H9 (cell line): ENCODE data around the gene SCAF1. TPM values are rescaled to one million over a fixed set of nuclear protein-coding genes. Genes with fewer than 3 reads are reported as not detected.
A peak's percentile ranks its signal among the peaks of the same experiment; 100 is the strongest.

Experiments
- DNase-seq: peaks from one replicate; pipeline ENCODE4 v3.0.0-alpha.2; 2017
- H2AFZ ChIP-seq: one replicate; pipeline ENCODE4 v1.6.1; 2013; ENCODE audit warnings: mild to moderate bottlenecking, low read length, control low read depth, moderate library complexity
- H2AK5ac ChIP-seq: 2 replicates; pipeline ENCODE4 v1.6.1; 2013; ENCODE audit warnings: low read length, control low read depth, mixed read lengths; ENCODE audit not compliant: insufficient read length
- H2BK120ac ChIP-seq: one replicate; pipeline ENCODE4 v1.6.1; 2013; ENCODE audit warnings: low read depth, mild to moderate bottlenecking, low read length, control low read depth, inconsistent platforms; ENCODE audit not compliant: poor library complexity, severe bottlenecking
- H2BK12ac ChIP-seq: 2 replicates; pipeline ENCODE4 v1.6.1; 2013; ENCODE audit warnings: low read length, control low read depth, mixed read lengths, low read depth; ENCODE audit not compliant: insufficient read length
- H2BK15ac ChIP-seq: 2 replicates; pipeline ENCODE4 v1.6.1; 2013; ENCODE audit warnings: low read depth, low read length, control low read depth
- H2BK20ac ChIP-seq: one replicate; pipeline ENCODE4 v1.6.1; 2013; ENCODE audit warnings: low read depth, mild to moderate bottlenecking, low read length, control low read depth, inconsistent platforms; ENCODE audit not compliant: poor library complexity, severe bottlenecking
- H2BK5ac ChIP-seq: 2 replicates; pipeline ENCODE4 v1.6.1; 2013; ENCODE audit warnings: low read length, control low read depth, mixed read lengths; ENCODE audit not compliant: insufficient read length
- H3K14ac ChIP-seq: 2 replicates; pipeline ENCODE4 v1.6.1; 2013; ENCODE audit warnings: low read length, control low read depth; ENCODE audit not compliant: insufficient read depth
- H3K18ac ChIP-seq: 2 replicates; pipeline ENCODE4 v1.6.1; 2013; ENCODE audit warnings: low read depth, mild to moderate bottlenecking, mixed read lengths, low read length, control low read depth; ENCODE audit not compliant: insufficient read length
- H3K23ac ChIP-seq: 2 replicates; pipeline ENCODE4 v1.6.1; 2013; ENCODE audit warnings: low read length, control low read depth, mixed read lengths, low read depth; ENCODE audit not compliant: insufficient read length
- H3K23me2 ChIP-seq: 2 replicates; pipeline ENCODE4 v1.6.1; 2013; ENCODE audit warnings: low read depth, mild to moderate bottlenecking, mixed read lengths, low read length, control low read depth; ENCODE audit not compliant: insufficient read length, poor library complexity, severe bottlenecking
- H3K27ac ChIP-seq: 2 replicates; pipeline ENCODE4 v1.5.1; 2013; ENCODE audit warnings: low read length, control low read depth, mixed read lengths, low read depth; ENCODE audit not compliant: insufficient read length
- H3K27me3 ChIP-seq: 2 replicates; pipeline ENCODE4 v1.6.1; 2013; ENCODE audit warnings: low read length, control low read depth, inconsistent platforms; ENCODE audit not compliant: insufficient read depth
- H3K4ac ChIP-seq: 2 replicates; pipeline ENCODE4 v1.6.1; 2013; ENCODE audit warnings: low read depth, mild to moderate bottlenecking, control low read depth, inconsistent platforms, low read length, moderate library complexity
- H3K4me1 ChIP-seq: 2 replicates; pipeline ENCODE4 v1.6.1; 2013; ENCODE audit warnings: low read length, control low read depth, inconsistent platforms; ENCODE audit not compliant: insufficient read depth
- H3K4me2 ChIP-seq: 2 replicates; pipeline ENCODE4 v1.6.1; 2013; ENCODE audit warnings: low read length, control low read depth, mixed read lengths; ENCODE audit not compliant: insufficient read length, insufficient read depth
- H3K56ac ChIP-seq: 2 replicates; pipeline ENCODE4 v1.6.1; 2013; ENCODE audit warnings: low read depth, mild to moderate bottlenecking, mixed read lengths, low read length, control low read depth; ENCODE audit not compliant: insufficient read length
- H3K79me1 ChIP-seq: 2 replicates; pipeline ENCODE4 v1.6.1; 2013; ENCODE audit warnings: low read depth, mild to moderate bottlenecking, moderate library complexity, low read length, control low read depth, inconsistent platforms; ENCODE audit not compliant: insufficient read depth, poor library complexity, severe bottlenecking
- H3K79me2 ChIP-seq: 2 replicates; pipeline ENCODE4 v1.6.1; 2013; ENCODE audit warnings: low read length, control low read depth, inconsistent platforms; ENCODE audit not compliant: insufficient read depth
- H3K9ac ChIP-seq: 2 replicates; pipeline ENCODE4 v1.6.1; 2013; ENCODE audit warnings: low read length, control low read depth, mixed read lengths; ENCODE audit not compliant: insufficient read length; ENCODE audit errors: extremely low read depth
- H3K9me3 ChIP-seq: one replicate; pipeline ENCODE4 v1.6.1; 2013; ENCODE audit warnings: low read depth, low read length, inconsistent platforms; ENCODE audit not compliant: control insufficient read depth
- H3T11ph ChIP-seq: one replicate; pipeline ENCODE4 v1.6.1; 2013; ENCODE audit warnings: mild to moderate bottlenecking, low read length, control low read depth, inconsistent platforms
- H4K20me1 ChIP-seq: one replicate; pipeline ENCODE4 v1.6.1; 2013; ENCODE audit not compliant: control insufficient read depth, insufficient read length, insufficient read depth
- H4K5ac ChIP-seq: 2 replicates; pipeline ENCODE4 v1.6.1; 2013; ENCODE audit warnings: low read depth, mild to moderate bottlenecking, mixed read lengths, low read length, control low read depth; ENCODE audit not compliant: insufficient read length
- H4K8ac ChIP-seq: replicated peaks from 2 replicates; pipeline ENCODE4 v1.6.1; 2013; ENCODE audit warnings: low read length, control low read depth, mixed read lengths, low read depth; ENCODE audit not compliant: insufficient read length
- H4K91ac ChIP-seq: 2 replicates; pipeline ENCODE4 v1.6.1; 2013; ENCODE audit warnings: low read depth, mild to moderate bottlenecking, moderate library complexity, mixed read lengths, low read length, control low read depth; ENCODE audit not compliant: insufficient read length
- H3K27ac Mint-ChIP-seq, 3 experiments: 2 replicates in 2 of 3; 3 replicates in 1 of 3; pipeline ENCODE4 v1.8.0; 2020 to 2021; ENCODE audit warnings: mixed read lengths in 3 of 3, mild to moderate bottlenecking in 1 of 3, moderate library complexity in 1 of 3
- H3K27me3 Mint-ChIP-seq: 2 replicates; pipeline ENCODE4 v1.8.0; 2021; ENCODE audit warnings: low read depth, mild to moderate bottlenecking, moderate library complexity, mixed read lengths
- H3K36me3 Mint-ChIP-seq, 3 experiments: 2 replicates in 2 of 3; 3 replicates in 1 of 3; pipeline ENCODE4 v1.8.0; 2020 to 2021; ENCODE audit warnings: low read depth in 3 of 3, mixed read lengths in 3 of 3; ENCODE audit not compliant: insufficient read depth in 1 of 3
- H3K4me1 Mint-ChIP-seq, 2 experiments: 2 replicates each; pipeline ENCODE4 v1.8.0; 2020; ENCODE audit warnings: mixed read lengths in 2 of 2
- H3K4me3 Mint-ChIP-seq, 2 experiments: 2 replicates in 1 of 2; 3 replicates in 1 of 2; pipeline ENCODE4 v1.8.0; 2020 to 2021; ENCODE audit warnings: mild to moderate bottlenecking in 2 of 2, mixed read lengths in 2 of 2, moderate library complexity in 1 of 2
- H3K9me3 Mint-ChIP-seq, 2 experiments: 2 replicates in 1 of 2; 3 replicates in 1 of 2; pipeline ENCODE4 v1.8.0; 2020; ENCODE audit warnings: mild to moderate bottlenecking in 2 of 2, mixed read lengths in 2 of 2, moderate library complexity in 1 of 2
- WGBS: extraction: QIAGEN DNeasy Blood & Tissue Kit; methylation state at CpG from one replicate; pipeline ENCODE4 v1.1.7; 2013; ENCODE audit warnings: missing lambda C conversion rate, low lambda C conversion rate, mixed read lengths; ENCODE audit not compliant: insufficient read length; ENCODE audit errors: extremely low coverage; 5-methylcytosine and 5-hydroxymethylcytosine counted together
- total RNA-seq: library from RNA; stranded (reverse); gene quantifications from 2 replicates; pipeline ENCODE4 v1.2.1, GENCODE V29; 2021
- TF ChIP-seq, protein P1 (sequence below): fragments of 200-600 bp; sonication (generic); conservative IDR thresholded peaks from 3 replicates; pipeline ENCODE4 v1.8.0; 2021; ENCODE audit warnings: antibody characterized with exemption, mild to moderate bottlenecking

Gene SCAF1
- total RNA-seq, 1 experiment from 2014 or later = 85.3 TPM

DNA sequence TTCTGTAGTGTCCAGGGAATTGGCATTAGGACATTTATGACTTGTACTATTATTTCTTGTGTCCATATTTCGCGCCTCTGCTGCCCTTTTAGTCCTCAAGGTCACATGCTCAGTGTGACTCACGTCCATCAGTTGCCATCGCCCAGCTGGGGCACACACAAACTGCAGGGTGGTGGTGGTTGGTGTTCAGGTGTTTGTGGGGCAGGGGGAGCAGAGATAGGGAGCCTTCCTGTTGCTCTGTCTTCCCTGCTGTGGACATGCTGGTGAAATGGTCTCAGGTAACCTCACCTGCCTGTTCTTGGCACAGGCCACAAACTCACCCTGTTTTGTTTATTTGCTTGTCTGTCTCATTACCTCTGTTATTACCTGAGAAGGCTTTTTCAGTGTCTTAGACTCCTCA lies 28.6 kb upstream of the SCAF1 start:
- TF ChIP-seq, protein P1, sequence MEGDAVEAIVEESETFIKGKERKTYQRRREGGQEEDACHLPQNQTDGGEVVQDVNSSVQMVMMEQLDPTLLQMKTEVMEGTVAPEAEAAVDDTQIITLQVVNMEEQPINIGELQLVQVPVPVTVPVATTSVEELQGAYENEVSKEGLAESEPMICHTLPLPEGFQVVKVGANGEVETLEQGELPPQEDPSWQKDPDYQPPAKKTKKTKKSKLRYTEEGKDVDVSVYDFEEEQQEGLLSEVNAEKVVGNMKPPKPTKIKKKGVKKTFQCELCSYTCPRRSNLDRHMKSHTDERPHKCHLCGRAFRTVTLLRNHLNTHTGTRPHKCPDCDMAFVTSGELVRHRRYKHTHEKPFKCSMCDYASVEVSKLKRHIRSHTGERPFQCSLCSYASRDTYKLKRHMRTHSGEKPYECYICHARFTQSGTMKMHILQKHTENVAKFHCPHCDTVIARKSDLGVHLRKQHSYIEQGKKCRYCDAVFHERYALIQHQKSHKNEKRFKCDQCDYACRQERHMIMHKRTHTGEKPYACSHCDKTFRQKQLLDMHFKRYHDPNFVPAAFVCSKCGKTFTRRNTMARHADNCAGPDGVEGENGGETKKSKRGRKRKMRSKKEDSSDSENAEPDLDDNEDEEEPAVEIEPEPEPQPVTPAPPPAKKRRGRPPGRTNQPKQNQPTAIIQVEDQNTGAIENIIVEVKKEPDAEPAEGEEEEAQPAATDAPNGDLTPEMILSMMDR = no peak
- Histone ChIP-seq H4K5ac (no peak overlapping the region), H2BK15ac (no peak overlapping the region), H4K91ac (no peak overlapping the region), H3K23me2 (peaks cover 2% of the 10 kb centered on the region), H4K8ac (no peak overlapping the region), H2AK5ac (no peak overlapping the region), H4K20me1 (no peaks in the 10 kb centered on the region), H2BK120ac (no peak overlapping the region), H3K18ac (no peak overlapping the region), H3K27ac (no peak overlapping the region), H3K9ac (no peak overlapping the region), H3K27me3 (no peaks in the 10 kb centered on the region), H2BK20ac (no peak overlapping the region), H3K56ac (no peak overlapping the region), H3K14ac (no peak overlapping the region), H3K23ac (no peak overlapping the region), H3K4me2 (no peak overlapping the region), H3K4ac (no peak overlapping the region), H2BK5ac (no peak overlapping the region), H3K4me1 (no peaks in the 10 kb centered on the region), H2BK12ac (no peak overlapping the region), H3T11ph (no peak overlapping the region), H3K79me2 (peaks cover 7% of the 10 kb centered on the region; the same call in 1 of the 2 replicates), H3K79me1 (peaks cover 4% of the 10 kb centered on the region), H2AFZ (no peak overlapping the region), H3K9me3 (no peaks in the 10 kb centered on the region)
- Mint-ChIP-seq H3K27me3 (no peaks in the 10 kb centered on the region; the same call in 1 of the 2 replicates), H3K9me3 (no peaks in the 10 kb centered on the region), H3K27ac (peak overlapping the region; percentile 67 to 90 (median 80); a peak in 4 of 7 replicates), H3K4me1 (peaks cover 0 to 2% of the 10 kb centered on the region in 2 experiments; a peak in 1 of 4 replicates), H3K36me3 (peaks cover 47 to 82% (median 73%) of the 10 kb centered on the region in 3 experiments; a peak in 6 of 7 replicates), H3K4me3 (no peak overlapping the region)
- WGBS = no CpG with 5 or more reads among the region's 4 CpGs
- DNase-seq = no peak
